Measurements from ENCODE around the gene PCBD1. TPM values are rescaled to one million over a fixed set of nuclear protein-coding genes. Genes with fewer than 3 reads are reported as not detected.
"Not testable (repeated sequence)": the region's sequence is repeated elsewhere in the genome, so short reads cannot be mapped to it uniquely, and the experiment has no call there.

PCBD1 gene
- total and polyA plus RNA-seq, 2 experiments from 2014 or later = 33.3 to 78.5 TPM

DNA sequence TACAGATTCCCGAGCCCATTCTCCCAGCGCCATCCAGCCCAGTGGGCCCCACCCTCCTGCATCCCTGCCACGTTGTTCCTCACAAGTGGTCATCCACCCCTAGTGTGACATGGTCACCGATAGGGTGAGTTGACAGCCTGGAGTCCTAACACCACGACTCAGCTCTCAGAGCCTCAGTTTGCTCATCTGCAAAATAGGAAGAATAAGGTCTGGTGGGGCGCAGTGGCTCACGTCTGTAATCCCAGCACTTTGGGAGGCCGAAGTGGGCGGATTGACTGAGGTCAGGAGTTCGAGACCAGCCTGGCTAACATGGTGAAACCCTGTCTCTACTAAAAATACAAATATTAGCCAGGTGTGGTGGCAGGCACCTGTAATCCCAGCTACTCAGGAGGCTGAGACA is 31.5 kb upstream of the PCBD1 start:
- H3K79me2 ChIP-seq (replicated peaks; ENCODE audit: insufficient read depth); H3K4me2 ChIP-seq; H3K4me3 ChIP-seq; ATAC-seq; H3K4me1 ChIP-seq (ENCODE audit: insufficient read depth); H3K27ac ChIP-seq (ENCODE audit: low read depth); H4K20me1 ChIP-seq (replicated peaks; ENCODE audit: insufficient read depth); H3K4me1 Mint-ChIP-seq; DNase-seq (ENCODE audit: low spot score); H3K36me3 Mint-ChIP-seq (ENCODE audit: low read depth); H3K4me3 Mint-ChIP-seq; H2AFZ ChIP-seq; H3K9me2 ChIP-seq (ENCODE audit: insufficient read depth); H3K27me3 ChIP-seq (ENCODE audit: insufficient read depth); H3F3A ChIP-seq (replicated peaks; ENCODE audit: low read depth); H3K9me3 Mint-ChIP-seq; H3K27ac Mint-ChIP-seq; H3K27me3 Mint-ChIP-seq (ENCODE audit: insufficient read depth, low read depth, poor library complexity); H3K36me3 ChIP-seq (ENCODE audit: insufficient read depth): not testable (repeated sequence)

DNA sequence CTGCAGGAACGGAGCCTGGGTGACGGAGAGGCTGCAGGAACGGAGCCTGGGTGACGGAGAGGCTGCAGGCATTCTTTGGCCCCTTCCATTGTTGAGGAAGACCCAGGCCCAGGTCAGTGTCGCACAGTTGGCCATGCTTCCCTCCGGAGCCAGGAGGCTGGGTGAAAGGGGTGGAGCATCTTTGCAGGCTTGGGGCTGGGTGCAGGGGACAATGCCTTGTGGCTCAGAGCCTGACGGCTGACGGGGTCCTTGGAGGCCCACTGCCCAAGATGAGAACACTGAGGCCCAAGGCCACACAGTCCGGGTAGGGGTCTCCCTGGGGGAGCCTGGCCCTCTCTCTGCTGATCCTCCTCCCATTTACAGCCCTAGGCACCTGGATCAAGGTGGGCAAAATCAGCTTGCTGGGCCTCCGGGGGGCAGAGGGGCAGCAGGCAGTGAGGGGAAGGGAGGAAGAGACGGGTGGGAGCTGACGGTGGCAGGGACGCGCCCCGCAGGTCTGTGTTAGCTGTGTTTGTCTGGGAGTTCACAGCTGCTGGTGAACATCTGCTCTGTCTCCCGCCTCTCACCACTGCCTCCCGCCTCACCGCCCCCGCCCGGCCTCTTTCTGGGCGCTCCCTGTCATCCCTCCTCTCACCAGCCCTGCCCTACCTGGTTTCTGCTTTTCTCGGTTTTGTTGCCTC is 30.6 kb upstream of the PCBD1 start:
- Mint-ChIP-seq H3K36me3 (ENCODE audit: low read depth) (no peaks in the 10 kb centered on the region), H3K9me3 (no peaks in the 10 kb centered on the region; the same call in 1 of the 3 replicates), H3K4me3 (no peak overlapping the region), H3K4me1 (peaks cover 3% of the 10 kb centered on the region; the same call in 1 of the 3 replicates), H3K27me3 (ENCODE audit: insufficient read depth, low read depth, poor library complexity) (peaks cover 2% of the 10 kb centered on the region), H3K27ac (no peak overlapping the region)
- Histone ChIP-seq H3K9me2 (ENCODE audit: insufficient read depth) (no peaks in the 10 kb centered on the region), H3K79me2 (replicated peaks; ENCODE audit: insufficient read depth) (no peaks in the 10 kb centered on the region), H3K36me3 (ENCODE audit: insufficient read depth) (no peaks in the 10 kb centered on the region), H3K4me2 (no peak overlapping the region), H3K27ac (ENCODE audit: low read depth) (no peak overlapping the region), H3K4me1 (ENCODE audit: insufficient read depth) (no peaks in the 10 kb centered on the region), H3K27me3 (ENCODE audit: insufficient read depth) (no peaks in the 10 kb centered on the region), H3K4me3 (no peak overlapping the region), H4K20me1 (replicated peaks; ENCODE audit: insufficient read depth) (no peaks in the 10 kb centered on the region), H2AFZ (no peak overlapping the region), H3F3A (replicated peaks; ENCODE audit: low read depth) (no peaks in the 10 kb centered on the region)
- peak; percentile 55 for ATAC-seq
- DNase-seq (ENCODE audit: low spot score) = no peak
- no peak for TF ChIP-seq CREB1 (CRISPR knock-in tag; IDR thresholded peaks at IDR 0.05; ENCODE audit: low read depth)
- TF ChIP-seq, protein P1, sequence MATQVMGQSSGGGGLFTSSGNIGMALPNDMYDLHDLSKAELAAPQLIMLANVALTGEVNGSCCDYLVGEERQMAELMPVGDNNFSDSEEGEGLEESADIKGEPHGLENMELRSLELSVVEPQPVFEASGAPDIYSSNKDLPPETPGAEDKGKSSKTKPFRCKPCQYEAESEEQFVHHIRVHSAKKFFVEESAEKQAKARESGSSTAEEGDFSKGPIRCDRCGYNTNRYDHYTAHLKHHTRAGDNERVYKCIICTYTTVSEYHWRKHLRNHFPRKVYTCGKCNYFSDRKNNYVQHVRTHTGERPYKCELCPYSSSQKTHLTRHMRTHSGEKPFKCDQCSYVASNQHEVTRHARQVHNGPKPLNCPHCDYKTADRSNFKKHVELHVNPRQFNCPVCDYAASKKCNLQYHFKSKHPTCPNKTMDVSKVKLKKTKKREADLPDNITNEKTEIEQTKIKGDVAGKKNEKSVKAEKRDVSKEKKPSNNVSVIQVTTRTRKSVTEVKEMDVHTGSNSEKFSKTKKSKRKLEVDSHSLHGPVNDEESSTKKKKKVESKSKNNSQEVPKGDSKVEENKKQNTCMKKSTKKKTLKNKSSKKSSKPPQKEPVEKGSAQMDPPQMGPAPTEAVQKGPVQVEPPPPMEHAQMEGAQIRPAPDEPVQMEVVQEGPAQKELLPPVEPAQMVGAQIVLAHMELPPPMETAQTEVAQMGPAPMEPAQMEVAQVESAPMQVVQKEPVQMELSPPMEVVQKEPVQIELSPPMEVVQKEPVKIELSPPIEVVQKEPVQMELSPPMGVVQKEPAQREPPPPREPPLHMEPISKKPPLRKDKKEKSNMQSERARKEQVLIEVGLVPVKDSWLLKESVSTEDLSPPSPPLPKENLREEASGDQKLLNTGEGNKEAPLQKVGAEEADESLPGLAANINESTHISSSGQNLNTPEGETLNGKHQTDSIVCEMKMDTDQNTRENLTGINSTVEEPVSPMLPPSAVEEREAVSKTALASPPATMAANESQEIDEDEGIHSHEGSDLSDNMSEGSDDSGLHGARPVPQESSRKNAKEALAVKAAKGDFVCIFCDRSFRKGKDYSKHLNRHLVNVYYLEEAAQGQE (IDR thresholded peaks at IDR 0.05; ENCODE audit: unreplicated experiment) = no peak
- TF ChIP-seq EZH2 (IDR thresholded peaks at IDR 0.05; ENCODE audit: low read depth, unreplicated experiment) = no peak

- H3K27ac Mint-ChIP-seq = no peak overlapping the region
- TF ChIP-seq STAT1 (IDR thresholded peaks at IDR 0.05; ENCODE audit: unreplicated experiment) = no peak
- no peak for TF ChIP-seq CREB1 (CRISPR knock-in tag; IDR thresholded peaks at IDR 0.05; ENCODE audit: low read depth)
- no peak for TF ChIP-seq EZH2 (IDR thresholded peaks at IDR 0.05; ENCODE audit: low read depth, unreplicated experiment)
- TF ChIP-seq, protein P1 (IDR thresholded peaks at IDR 0.05; ENCODE audit: unreplicated experiment) = no peak
- no peak for TF ChIP-seq ZNF114 (CRISPR knock-in tag; IDR thresholded peaks at IDR 0.05)
- no peak for TF ChIP-seq POLR2AphosphoS5 (IDR thresholded peaks at IDR 0.05; ENCODE audit: low read depth)
Observed at GRCh38 chr10:70917635-70918034, 29.3 kb upstream of the PCBD1 start.

More at GRCh38 chr10:70917635-70918034, 29.3 kb upstream of the PCBD1 start:
- no peaks in the 10 kb centered on the region for H3K79me2 ChIP-seq (replicated peaks; ENCODE audit: insufficient read depth)
- H3K36me3 Mint-ChIP-seq (ENCODE audit: low read depth) = no peaks in the 10 kb centered on the region
- H3K9me3 Mint-ChIP-seq = no peaks in the 10 kb centered on the region; the same call in 1 of the 3 replicates
- H3K4me2 ChIP-seq = no peak overlapping the region
- no peak for DNase-seq (ENCODE audit: low spot score)
- H3K4me3 Mint-ChIP-seq = no peak overlapping the region
- H3K4me1 Mint-ChIP-seq = peaks cover 3% of the 10 kb centered on the region; the same call in 1 of the 3 replicates
- H3K9me2 ChIP-seq (ENCODE audit: insufficient read depth) = no peaks in the 10 kb centered on the region
- no peak for ATAC-seq
- H3K27me3 ChIP-seq (ENCODE audit: insufficient read depth) = no peaks in the 10 kb centered on the region
- no peaks in the 10 kb centered on the region for H4K20me1 ChIP-seq (replicated peaks; ENCODE audit: insufficient read depth)
- H3K36me3 ChIP-seq (ENCODE audit: insufficient read depth) = no peaks in the 10 kb centered on the region
- no peaks in the 10 kb centered on the region for H3K4me1 ChIP-seq (ENCODE audit: insufficient read depth)
- H3K4me3 ChIP-seq = no peak overlapping the region
- no peak overlapping the region for H2AFZ ChIP-seq
- H3K27me3 Mint-ChIP-seq (ENCODE audit: insufficient read depth, low read depth, poor library complexity) = peaks cover 2% of the 10 kb centered on the region
- no peak overlapping the region for H3K27ac ChIP-seq (ENCODE audit: low read depth)
- H3F3A ChIP-seq (replicated peaks; ENCODE audit: low read depth) = no peaks in the 10 kb centered on the region

Measured in GM23338 (cell line).